HCT116 (cell line): ENCODE results near the gene TICAM2. TPM values are rescaled to one million over a fixed set of nuclear protein-coding genes. Genes with fewer than 3 reads are reported as not detected.
A peak's percentile ranks its signal among the peaks of the same experiment; 100 is the strongest.

ENCODE experiments used
- ATAC-seq: fragments of 200-7000 bp; cut with Tn5 transposase; 2 replicates; pipeline ENCODE4 v1.9.1; 2020; ENCODE audit warnings: mild to moderate bottlenecking, moderate library complexity
- BruUV-seq: library from RNA; stranded (reverse); fragments of 400-500 nt; replicated peaks from 2 replicates; lab custom pipeline; 2021; lab: Mats Ljungman, UMichigan
- CTCF ChIA-PET: fragments of 300-600 bp; sonication (Branson Sonifier 250); formaldehyde crosslinking; loops from one replicate; lab custom pipeline; 2021; ENCODE audit warnings: antibody characterized with exemption; lab: Charles Lee
- POLR2A ChIA-PET: fragments of 300-600, 350-600 bp; sonication (Branson Sonifier 250); formaldehyde crosslinking; loops from one replicate; lab custom pipeline; 2021; ENCODE audit warnings: antibody characterized with exemption; lab: Charles Lee
- RAD21 ChIA-PET, 2 experiments: fragments of 300-600 bp; sonication (Branson Sonifier 250); formaldehyde crosslinking; loops; one replicate each; lab custom pipeline; 2023; ENCODE audit warnings: low total read pairs in 2 of 2; ENCODE audit not compliant: uncharacterized antibody in 2 of 2, unreplicated experiment in 2 of 2, low non-redundant PET in 1 of 2; lab: Charles Lee
- DNase-seq: peaks from one replicate; pipeline ENCODE4 v3.0.0-alpha.2; 2010; ENCODE audit warnings: low read depth, low spot score
- H2AFZ ChIP-seq: fragments of 200-600 bp; shearing (Covaris generic), sonication (generic); 2 replicates; pipeline ENCODE4 v1.6.1; 2017; ENCODE audit warnings: low read depth, mixed run types, mixed read lengths, antibody characterized with exemption, low read length; ENCODE audit not compliant: poor library complexity, severe bottlenecking
- H3K27ac ChIP-seq: 2 replicates; pipeline ENCODE4 v1.5.1; 2012; ENCODE audit warnings: low read depth, low read length
- H3K27me3 ChIP-seq: fragments of 200-600 bp; sonication (generic); 2 replicates; pipeline ENCODE4 v1.6.1; 2016; ENCODE audit warnings: mixed run types, low read length, mixed read lengths; ENCODE audit not compliant: insufficient read depth
- H3K36me3 ChIP-seq, 2 experiments: fragments of 200-500 bp in 1 of 2; fragments of 200-600 bp in 1 of 2; sonication (Bioruptor generic) in 1 of 2; sonication (generic) in 1 of 2; 2 replicates each; pipeline versions ENCODE4 v1.5.1 to v1.6.1; 2014 to 2016; ENCODE audit warnings: low read length in 2 of 2, inconsistent platforms in 1 of 2, mixed read lengths in 1 of 2, mixed run types in 1 of 2; ENCODE audit not compliant: insufficient read depth in 2 of 2, control insufficient read depth in 1 of 2
- H3K4me1 ChIP-seq, 2 experiments: fragments of 200-600 bp in 1 of 2; sonication (generic) in 1 of 2; 2 replicates each; pipeline versions ENCODE4 v1.5.1 to v1.6.1; 2012 to 2017; ENCODE audit warnings: low read length in 2 of 2, inconsistent platforms in 1 of 2, mild to moderate bottlenecking in 1 of 2, mixed read lengths in 1 of 2, mixed run types in 1 of 2, moderate library complexity in 1 of 2; ENCODE audit not compliant: insufficient read depth in 2 of 2, control insufficient read depth in 1 of 2
- H3K4me2 ChIP-seq: fragments of 200-600 bp; sonication (generic); 2 replicates; pipeline ENCODE4 v1.6.1; 2017; ENCODE audit warnings: mixed run types, low read length, mixed read lengths
- H3K4me3 ChIP-seq, 2 experiments: fragments of 200-600 bp in 1 of 2; sonication (generic) in 1 of 2; replicated peaks in 1 of 2; 2 replicates each; pipeline ENCODE4 v1.5.1; 2011 to 2016; ENCODE audit warnings: low read length in 2 of 2, control low read depth in 1 of 2, low read depth in 1 of 2, mild to moderate bottlenecking in 1 of 2, mixed read lengths in 1 of 2, mixed run types in 1 of 2
- H3K79me2 ChIP-seq: fragments of 200-600 bp; sonication (generic); 2 replicates; pipeline ENCODE4 v1.6.1; 2017; ENCODE audit warnings: mild to moderate bottlenecking, mixed run types, low read length, moderate library complexity, mixed read lengths; ENCODE audit not compliant: insufficient read depth
- H3K9ac ChIP-seq: fragments of 200-600 bp; sonication (generic); 2 replicates; pipeline ENCODE4 v1.6.1; 2016; ENCODE audit warnings: low read length, mixed read lengths
- H3K9me2 ChIP-seq: fragments of 200-600 bp; sonication (generic), shearing (Covaris generic); 2 replicates; pipeline ENCODE4 v1.6.1; 2017; ENCODE audit warnings: mixed run types, mild to moderate bottlenecking, moderate library complexity; ENCODE audit not compliant: insufficient read depth
- H3K9me3 ChIP-seq, 2 experiments: fragments of 200-500 bp in 1 of 2; fragments of 200-600 bp in 1 of 2; sonication (Bioruptor generic) in 1 of 2; sonication (generic) in 1 of 2; 2 replicates each; pipeline ENCODE4 v1.6.1; 2014 to 2017; ENCODE audit warnings: low read length in 2 of 2, mixed read lengths in 2 of 2, inconsistent platforms in 1 of 2, low read depth in 1 of 2, mild to moderate bottlenecking in 1 of 2, mixed run types in 1 of 2, moderate library complexity in 1 of 2; ENCODE audit not compliant: control insufficient read depth in 1 of 2, insufficient read depth in 1 of 2
- H4K20me1 ChIP-seq: fragments of 200-600 bp; sonication (generic), shearing (Covaris generic); 2 replicates; pipeline ENCODE4 v1.6.1; 2017; ENCODE audit warnings: mixed run types, mild to moderate bottlenecking, moderate library complexity; ENCODE audit not compliant: insufficient read depth
- CBX3 ChIP-seq: IDR thresholded peaks from 2 replicates; pipeline ENCODE4 v1.6.1; 2012; ENCODE audit warnings: low read depth
- CEBPB ChIP-seq: IDR thresholded peaks from 2 replicates; pipeline ENCODE4 v1.6.1; 2012; ENCODE audit warnings: low read depth
- EGR1 ChIP-seq: IDR thresholded peaks from 2 replicates; pipeline ENCODE4 v1.6.1; 2012; ENCODE audit warnings: low read depth
- ELF1 ChIP-seq: IDR thresholded peaks from 2 replicates; pipeline ENCODE4 v1.6.1; 2012; ENCODE audit warnings: low read depth, borderline replicate concordance
- EZH2 ChIP-seq: fragments of 200-600 bp; sonication (generic); IDR thresholded peaks from 2 replicates; pipeline ENCODE4 v1.6.1; 2017; ENCODE audit warnings: antibody characterized with exemption, mixed run types
- EZH2phosphoT487 ChIP-seq: fragments of 200-600 bp; IDR thresholded peaks from 2 replicates; pipeline ENCODE4 v1.6.1; 2018; ENCODE audit warnings: antibody characterized with exemption, borderline replicate concordance
- FOSL1 ChIP-seq: IDR thresholded peaks from 2 replicates; pipeline ENCODE4 v1.6.1; 2012; ENCODE audit warnings: low read depth
- JUND ChIP-seq: IDR thresholded peaks from 2 replicates; pipeline ENCODE4 v1.6.1; 2012
- POLR2AphosphoS5 ChIP-seq: IDR thresholded peaks from 2 replicates; pipeline ENCODE4 v1.6.1; 2011; ENCODE audit warnings: mild to moderate bottlenecking, low read depth, low read length, moderate library complexity
- SIN3A ChIP-seq: IDR thresholded peaks from 2 replicates; pipeline ENCODE4 v1.6.1; 2012; ENCODE audit warnings: low read depth
- SP1 ChIP-seq: IDR thresholded peaks from 2 replicates; pipeline ENCODE4 v1.6.1; 2012; ENCODE audit warnings: low read depth
- SRF ChIP-seq: IDR thresholded peaks from 2 replicates; pipeline ENCODE4 v1.6.1; 2012; ENCODE audit warnings: low read depth
- ZFX ChIP-seq: fragments of 450-650 bp; IDR thresholded peaks from 2 replicates; pipeline ENCODE4 v1.6.1; 2017
- ZNF274 ChIP-seq: fragments of 200-500 bp; sonication (Bioruptor generic); IDR thresholded peaks from 2 replicates; pipeline ENCODE4 v1.6.1; 2014; ENCODE audit warnings: mild to moderate bottlenecking, low read depth, low read length, inconsistent platforms
- intact Hi-C: fragments of 100-400 bp; cut with micrococcal nuclease; formaldehyde crosslinking; loops from 2 replicates; pipeline ENCODE4 v1.10.0; 2022
- total RNA-seq: library from RNA; stranded (reverse); gene quantifications from one replicate; pipeline ENCODE4 v1.2.1, GENCODE V29; 2021; ENCODE audit not compliant: unreplicated experiment
- TF ChIP-seq, protein P1 (sequence below): IDR thresholded peaks from 2 replicates; pipeline ENCODE4 v1.6.1; 2012
- TF ChIP-seq, protein P2 (sequence below): IDR thresholded peaks from 2 replicates; pipeline ENCODE4 v1.6.1; 2012
- TF ChIP-seq, protein P3 (sequence below), 3 experiments: fragments of 200-600 bp in 1 of 3; sonication (generic) in 1 of 3; IDR thresholded peaks in 2 of 3; conservative IDR thresholded peaks in 1 of 3; 2 replicates each; pipeline ENCODE4 v1.5.1; 2012 to 2017; ENCODE audit warnings: low read depth in 2 of 3, low read length in 2 of 3, antibody characterized with exemption in 1 of 3, borderline replicate concordance in 1 of 3, control low read depth in 1 of 3, mild to moderate bottlenecking in 1 of 3, mixed read lengths in 1 of 3, mixed run types in 1 of 3, moderate library complexity in 1 of 3; ENCODE audit not compliant: insufficient read depth in 1 of 3

Gene TICAM2
- total RNA-seq, 1 experiment from 2014 or later: 2.9 TPM

DNA sequence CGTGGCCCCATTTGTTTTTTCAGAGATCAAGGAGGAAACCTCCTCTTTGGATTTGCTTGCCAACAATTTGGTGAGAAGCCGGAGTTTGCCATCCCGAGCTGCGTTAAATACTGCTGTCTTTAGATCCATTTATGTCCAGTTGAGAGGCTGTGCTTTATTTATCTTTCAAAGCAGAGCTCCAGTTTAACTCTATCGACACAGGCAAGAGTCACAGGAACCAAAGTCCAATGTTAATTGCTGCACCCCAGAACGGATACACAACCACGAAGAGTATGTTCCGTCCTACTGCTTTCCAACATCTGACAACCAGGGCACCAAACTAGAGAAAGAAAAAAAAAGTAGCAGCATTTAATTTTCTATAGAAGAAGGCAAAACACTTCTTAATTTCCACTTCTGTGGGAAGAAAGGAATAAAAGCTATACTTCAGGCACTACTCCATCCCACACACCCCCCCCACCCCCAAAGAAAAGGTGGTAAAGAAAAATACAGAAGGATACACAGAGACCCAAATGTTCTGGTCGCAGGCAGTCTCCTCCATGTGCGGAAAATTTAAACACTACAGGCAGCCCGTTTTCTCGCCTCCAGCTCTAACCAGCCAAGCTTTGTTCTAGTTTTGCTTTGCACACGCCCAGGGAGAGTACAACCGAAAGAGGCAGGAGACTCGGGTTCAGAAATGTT is 58.8 kb downstream of the TICAM2 start:
- peaks cover 21 to 48% of the 10 kb centered on the region in 2 experiments for H3K36me3 ChIP-seq
- RAD21 ChIA-PET: interaction anchor here in 1 of 2 experiments (0.6 kb wide), 1 partner anchor 31 kb away, joined by 4 read pairs; no protein-coding TSS in a partner anchor
- no peak for TF ChIP-seq CEBPB
- no peaks in the 10 kb centered on the region for H3K9me2 ChIP-seq
- no peaks in the 10 kb centered on the region for H3K27me3 ChIP-seq
- peaks cover 0 to 32% of the 10 kb centered on the region in 2 experiments; a peak in 3 of 4 replicates for H3K4me1 ChIP-seq
- H3K79me2 ChIP-seq: peaks cover 60% of the 10 kb centered on the region
- POLR2A ChIA-PET: interaction anchor here (0.7 to 0.8 kb wide), 2 partner anchors 24 to 81 kb away, joined by 4 read pairs; no protein-coding TSS in a partner anchor
- H3K27ac ChIP-seq: peak overlapping the region; percentile 87
- H2AFZ ChIP-seq: no peak overlapping the region
- TSS peak; percentile 44 for BruUV-seq
- peak overlapping the region; percentile 96 for H3K9ac ChIP-seq
- peak overlapping the region; percentile 85 for H3K4me2 ChIP-seq
- DNase-seq (no peak), ATAC-seq (no peak)
- H4K20me1 ChIP-seq: peaks cover 12% of the 10 kb centered on the region; the same call in 1 of the 2 replicates
- intact Hi-C loops: loop anchor here (2.0 kb wide), 1 partner anchor 165 kb away; no protein-coding TSS in a partner anchor
- CTCF ChIA-PET: interaction anchor here (0.9 kb wide), 1 partner anchor 165 kb away, joined by 3 read pairs; no protein-coding TSS in a partner anchor
- peak overlapping the region; percentile 77 to 86 for H3K4me3 ChIP-seq
- peaks cover 0 to 5% of the 10 kb centered on the region in 2 experiments; a peak in 1 of 4 replicates for H3K9me3 ChIP-seq

DNA sequence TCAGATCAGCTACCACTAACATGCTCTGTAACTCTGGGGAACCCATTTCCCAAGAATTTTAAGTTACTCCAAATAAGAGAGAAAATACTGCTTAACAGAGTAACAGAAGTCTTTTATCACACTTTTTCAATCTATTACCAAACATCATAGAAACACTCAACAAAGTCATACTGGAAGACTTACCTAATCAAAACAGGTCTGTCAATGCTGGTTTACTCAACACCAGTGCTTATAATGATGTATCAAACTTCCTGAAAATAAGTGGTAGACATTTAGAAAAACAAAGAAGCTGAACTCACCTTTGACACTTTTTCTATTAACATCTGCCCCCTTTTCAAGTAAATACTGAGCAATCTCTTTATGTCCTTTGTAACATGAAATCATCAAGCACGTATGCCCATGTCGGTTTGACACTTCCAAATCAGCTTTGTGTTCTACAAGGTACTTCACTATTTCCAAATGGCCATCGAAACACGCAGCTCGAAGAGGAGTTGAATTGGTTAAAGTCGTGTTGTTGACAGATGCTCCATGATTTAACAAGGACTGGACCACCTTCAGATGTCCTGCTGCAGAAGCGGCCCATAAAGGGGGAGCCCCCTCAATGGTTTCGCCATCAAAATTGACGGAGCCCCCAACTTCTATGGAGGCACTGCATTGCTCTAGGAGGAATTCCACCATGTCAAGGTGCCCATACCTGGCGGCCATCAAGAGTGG is 59.5 kb downstream of the TICAM2 start:
- BruUV-seq: no TSS peak
- Histone ChIP-seq H3K27ac (no peak overlapping the region), H3K36me3 (peaks cover 26 to 55% of the 10 kb centered on the region in 2 experiments), H3K9me2 (no peaks in the 10 kb centered on the region), H3K9ac (peak overlapping the region; percentile 96), H2AFZ (no peak overlapping the region), H4K20me1 (peaks cover 12% of the 10 kb centered on the region; the same call in 1 of the 2 replicates), H3K9me3 (peaks cover 0 to 5% of the 10 kb centered on the region in 2 experiments; a peak in 1 of 4 replicates), H3K79me2 (peaks cover 67% of the 10 kb centered on the region), H3K4me2 (peak overlapping the region; percentile 85), H3K4me1 (peaks cover 0 to 32% of the 10 kb centered on the region in 2 experiments; a peak in 3 of 4 replicates), H3K4me3 (peak overlapping the region; percentile 77 to 86), H3K27me3 (no peaks in the 10 kb centered on the region)
- POLR2A ChIA-PET: interaction anchor here (0.7 to 0.8 kb wide), 2 partner anchors 24 to 81 kb away, joined by 4 read pairs; no protein-coding TSS in a partner anchor
- CTCF ChIA-PET: interaction anchor here (0.9 kb wide), 1 partner anchor 164 kb away, joined by 3 read pairs; no protein-coding TSS in a partner anchor
- no peak for ATAC-seq
- intact Hi-C loops: no loop called here
- RAD21 ChIA-PET: interaction anchor here in 1 of 2 experiments (0.6 kb wide), 1 partner anchor 32 kb away, joined by 4 read pairs; no protein-coding TSS in a partner anchor
- no peak for DNase-seq
- TF ChIP-seq CEBPB: no peak
- no peak for TF ChIP-seq ZFX
- TF ChIP-seq EGR1: no peak
- no peak for TF ChIP-seq JUND
- TF ChIP-seq EZH2: no peak
- TF ChIP-seq SRF: no peak
- TF ChIP-seq SP1: no peak
- no peak for TF ChIP-seq ZNF274
- TF ChIP-seq, protein P1, sequence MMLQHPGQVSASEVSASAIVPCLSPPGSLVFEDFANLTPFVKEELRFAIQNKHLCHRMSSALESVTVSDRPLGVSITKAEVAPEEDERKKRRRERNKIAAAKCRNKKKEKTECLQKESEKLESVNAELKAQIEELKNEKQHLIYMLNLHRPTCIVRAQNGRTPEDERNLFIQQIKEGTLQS: no peak
- no peak for TF ChIP-seq ELF1
- no peak for TF ChIP-seq SIN3A
- no peak for TF ChIP-seq EZH2phosphoT487
- TF ChIP-seq FOSL1: no peak
- TF ChIP-seq, protein P2, sequence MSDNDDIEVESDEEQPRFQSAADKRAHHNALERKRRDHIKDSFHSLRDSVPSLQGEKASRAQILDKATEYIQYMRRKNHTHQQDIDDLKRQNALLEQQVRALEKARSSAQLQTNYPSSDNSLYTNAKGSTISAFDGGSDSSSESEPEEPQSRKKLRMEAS: no peak
- no peak for TF ChIP-seq POLR2AphosphoS5
- TF ChIP-seq CBX3: no peak
- TF ChIP-seq, protein P3, sequence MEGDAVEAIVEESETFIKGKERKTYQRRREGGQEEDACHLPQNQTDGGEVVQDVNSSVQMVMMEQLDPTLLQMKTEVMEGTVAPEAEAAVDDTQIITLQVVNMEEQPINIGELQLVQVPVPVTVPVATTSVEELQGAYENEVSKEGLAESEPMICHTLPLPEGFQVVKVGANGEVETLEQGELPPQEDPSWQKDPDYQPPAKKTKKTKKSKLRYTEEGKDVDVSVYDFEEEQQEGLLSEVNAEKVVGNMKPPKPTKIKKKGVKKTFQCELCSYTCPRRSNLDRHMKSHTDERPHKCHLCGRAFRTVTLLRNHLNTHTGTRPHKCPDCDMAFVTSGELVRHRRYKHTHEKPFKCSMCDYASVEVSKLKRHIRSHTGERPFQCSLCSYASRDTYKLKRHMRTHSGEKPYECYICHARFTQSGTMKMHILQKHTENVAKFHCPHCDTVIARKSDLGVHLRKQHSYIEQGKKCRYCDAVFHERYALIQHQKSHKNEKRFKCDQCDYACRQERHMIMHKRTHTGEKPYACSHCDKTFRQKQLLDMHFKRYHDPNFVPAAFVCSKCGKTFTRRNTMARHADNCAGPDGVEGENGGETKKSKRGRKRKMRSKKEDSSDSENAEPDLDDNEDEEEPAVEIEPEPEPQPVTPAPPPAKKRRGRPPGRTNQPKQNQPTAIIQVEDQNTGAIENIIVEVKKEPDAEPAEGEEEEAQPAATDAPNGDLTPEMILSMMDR (IDR thresholded peaks at IDR 0.05 in 2 of 3, conservative IDR thresholded peaks at IDR 0.05 in 1 of 3; ENCODE audit: borderline replicate concordance in 1 of 3, insufficient read depth in 1 of 3, low read depth in 2 of 3, low read length in 2 of 3): no peak
